HEK293T (cell line): ENCODE data around the gene NACC2.

Experiments
- CTCF ChIA-PET: fragments of 350-600 bp; formaldehyde crosslinking; extraction: SDS; loops from one replicate; lab custom pipeline; 2021; ENCODE audit warnings: antibody characterized with exemption, inconsistent platforms; lab: Yijun Ruan, JAX
- POLR2A ChIA-PET: fragments of 350-600 bp; formaldehyde crosslinking; extraction: SDS; loops from one replicate; lab custom pipeline; 2020; ENCODE audit warnings: antibody characterized with exemption, inconsistent platforms; lab: Yijun Ruan, JAX
- DNase-seq: peaks from one replicate; pipeline ENCODE4 v3.0.0; 2012; ENCODE audit warnings: mixed read lengths; ENCODE audit errors: extremely low spot score
- ARNT ChIP-seq: fragments of 450-650 bp; IDR thresholded peaks from 2 replicates; pipeline ENCODE4 v1.6.1; 2017; ENCODE audit warnings: mild to moderate bottlenecking
- BHLHE40 ChIP-seq: fragments of 450-650 bp; IDR thresholded peaks from 2 replicates; pipeline ENCODE4 v1.6.1; 2016; ENCODE audit warnings: mild to moderate bottlenecking, moderate library complexity, borderline replicate concordance
- CTBP1 ChIP-seq: fragments of 450-650 bp; IDR thresholded peaks from 2 replicates; pipeline ENCODE4 v1.6.1; 2016; ENCODE audit warnings: borderline replicate concordance
- ELF4 ChIP-seq: fragments of 450-650 bp; IDR thresholded peaks from 2 replicates; pipeline ENCODE4 v1.6.1; 2017; ENCODE audit warnings: antibody characterized with exemption
- FOXA1 ChIP-seq: fragments of 450-650 bp; IDR thresholded peaks from 2 replicates; pipeline ENCODE4 v1.6.1; 2016; ENCODE audit warnings: mild to moderate bottlenecking
- FOXK2 ChIP-seq: fragments of 450-650 bp; IDR thresholded peaks from 2 replicates; pipeline ENCODE4 v1.6.1; 2016; ENCODE audit warnings: mild to moderate bottlenecking
- FOXM1 ChIP-seq: fragments of 450-650 bp; IDR thresholded peaks from 2 replicates; pipeline ENCODE4 v1.6.1; 2017; ENCODE audit warnings: mild to moderate bottlenecking, borderline replicate concordance
- HDGF ChIP-seq: fragments of 450-650 bp; IDR thresholded peaks from 2 replicates; pipeline ENCODE4 v1.6.1; 2017; ENCODE audit warnings: antibody characterized with exemption, borderline replicate concordance
- L3MBTL2 ChIP-seq: fragments of 450-650 bp; conservative IDR thresholded peaks from 2 replicates; pipeline ENCODE4 v1.6.1; 2016; ENCODE audit warnings: mild to moderate bottlenecking
- LEF1 ChIP-seq: fragments of 450-650 bp; IDR thresholded peaks from 2 replicates; pipeline ENCODE4 v1.6.1; 2017; ENCODE audit warnings: mild to moderate bottlenecking, borderline replicate concordance
- NFRKB ChIP-seq: fragments of 450-650 bp; IDR thresholded peaks from 2 replicates; pipeline ENCODE4 v1.6.1; 2016; ENCODE audit warnings: mild to moderate bottlenecking, moderate library complexity
- PKNOX1 ChIP-seq: fragments of 450-650 bp; IDR thresholded peaks from 2 replicates; pipeline ENCODE4 v1.6.1; 2016
- SP1 ChIP-seq: fragments of 450-650 bp; IDR thresholded peaks from 2 replicates; pipeline ENCODE4 v1.6.1; 2017
- SUZ12 ChIP-seq: fragments of 450-650 bp; IDR thresholded peaks from 2 replicates; pipeline ENCODE4 v1.6.1; 2016; ENCODE audit warnings: mild to moderate bottlenecking
- TARDBP ChIP-seq: fragments of 450-650 bp; IDR thresholded peaks from 2 replicates; pipeline ENCODE4 v1.6.1; 2016
- ZNF384 ChIP-seq: fragments of 450-650 bp; IDR thresholded peaks from 2 replicates; pipeline ENCODE4 v1.6.1; 2016

The NACC2 gene

GRCh38 chr9:136081826-136082495 is 13.1 kb downstream of the NACC2 start:
- DNase-seq = no peak
- CTCF ChIA-PET = no interaction called here
- TF ChIP-seq FOXA1 (no peak), SP1 (no peak), HDGF (no peak), NFRKB (no peak), FOXM1 (no peak), L3MBTL2 (no peak), ELF4 (no peak), BHLHE40 (no peak), TARDBP (no peak), ARNT (no peak), CTBP1 (no peak), LEF1 (no peak), SUZ12 (no peak), ZNF384 (no peak), PKNOX1 (no peak), FOXK2 (no peak)
- POLR2A ChIA-PET = no interaction called here

- no peak for DNase-seq
- TF ChIP-seq TARDBP (no peak), CTBP1 (no peak), HDGF (no peak), NFRKB (no peak), BHLHE40 (no peak), FOXM1 (no peak), ZNF384 (no peak), FOXK2 (no peak), ARNT (no peak), PKNOX1 (no peak), ELF4 (no peak), FOXA1 (no peak), SUZ12 (no peak), LEF1 (no peak)
- CTCF ChIA-PET = no interaction called here
- POLR2A ChIA-PET = no interaction called here
These were observed 13.8 kb downstream of the NACC2 start for GRCh38 chr9:136081113-136081825.

GRCh38 chr9:136080716-136081112 is 14.4 kb downstream of the NACC2 start:
- TF ChIP-seq SUZ12 = no peak
- no peak for TF ChIP-seq LEF1
- TF ChIP-seq FOXM1 = no peak
- TF ChIP-seq HDGF = no peak
- no peak for TF ChIP-seq FOXK2
- no peak for TF ChIP-seq L3MBTL2
- no peak for TF ChIP-seq NFRKB
- TF ChIP-seq ELF4 = no peak
- no peak for TF ChIP-seq PKNOX1
- no peak for TF ChIP-seq ARNT
- no peak for TF ChIP-seq ZNF384
- TF ChIP-seq BHLHE40 = no peak
- no peak for TF ChIP-seq SP1
- no peak for TF ChIP-seq CTBP1
- TF ChIP-seq TARDBP = no peak
- TF ChIP-seq FOXA1 = no peak
- POLR2A ChIA-PET = no interaction called here
- CTCF ChIA-PET = interaction anchor here (1.3 kb wide), 1 partner anchor 10 kb away, joined by 4 read pairs; no protein-coding TSS in a partner anchor
- DNase-seq = no peak

GRCh38 chr9:136079916-136080246 is 15.2 kb downstream of the NACC2 start:
- CTCF ChIA-PET = interaction anchor here (1.3 kb wide), 1 partner anchor 11 kb away, joined by 4 read pairs; no protein-coding TSS in a partner anchor
- DNase-seq = no peak
- POLR2A ChIA-PET = interaction anchor here (1.4 kb wide), 1 partner anchor 16 kb away, joined by 3 read pairs; the partner anchor contains the start of gene NACC2
- TF ChIP-seq PKNOX1 (no peak), SUZ12 (no peak), FOXA1 (no peak), ELF4 (no peak), FOXM1 (no peak), CTBP1 (no peak), SP1 (no peak), HDGF (no peak), FOXK2 (no peak), L3MBTL2 (no peak), BHLHE40 (no peak), ARNT (no peak), TARDBP (no peak), NFRKB (no peak), ZNF384 (no peak), LEF1 (no peak)
